GM23338 (cell line): ENCODE results near the gene GNB1L. TPM values are rescaled to one million over a fixed set of nuclear protein-coding genes. Genes with fewer than 3 reads are reported as not detected.

Source experiments
- ATAC-seq: fragments of 200-7000 bp; cut with Tn5 transposase; 3 replicates; pipeline ENCODE4 v1.9.1; 2020
- DNase-seq: peaks from one replicate; pipeline ENCODE4 v3.0.0-alpha.2; 2015; ENCODE audit warnings: low spot score
- H2AFZ ChIP-seq: fragments of 200-600 bp; sonication (generic); 2 replicates; pipeline ENCODE4 v1.8.0; 2016; ENCODE audit warnings: antibody characterized with exemption, mild to moderate bottlenecking, moderate library complexity
- H3F3A ChIP-seq: fragments of 200-600 bp; sonication (generic); replicated peaks from 2 replicates; pipeline ENCODE4 v1.8.0; 2017; ENCODE audit warnings: antibody characterized with exemption, mixed run types, low read depth
- H3K27ac ChIP-seq: fragments of 200-600 bp; sonication (generic); 2 replicates; pipeline ENCODE4 v1.6.1; 2016; ENCODE audit warnings: low read depth
- H3K27me3 ChIP-seq: fragments of 200-600 bp; sonication (generic); 2 replicates; pipeline ENCODE4 v1.8.0; 2016; ENCODE audit warnings: mild to moderate bottlenecking, mixed run types, moderate library complexity; ENCODE audit not compliant: insufficient read depth
- H3K36me3 ChIP-seq: fragments of 200-600 bp; sonication (generic); 2 replicates; pipeline ENCODE4 v1.8.0; 2016; ENCODE audit warnings: mild to moderate bottlenecking; ENCODE audit not compliant: insufficient read depth
- H3K4me1 ChIP-seq: fragments of 200-600 bp; sonication (generic); 2 replicates; pipeline ENCODE4 v1.8.0; 2016; ENCODE audit warnings: mild to moderate bottlenecking, moderate library complexity; ENCODE audit not compliant: insufficient read depth
- H3K4me2 ChIP-seq: fragments of 200-600 bp; sonication (generic); 2 replicates; pipeline ENCODE4 v1.7.1; 2017; ENCODE audit warnings: mixed run types
- H3K4me3 ChIP-seq: fragments of 200-600 bp; sonication (generic); 2 replicates; pipeline ENCODE4 v1.6.1; 2016; ENCODE audit warnings: mixed run types
- H3K79me2 ChIP-seq: fragments of 200-600 bp; sonication (generic); replicated peaks from 2 replicates; pipeline ENCODE4 v1.8.0; 2017; ENCODE audit warnings: mild to moderate bottlenecking; ENCODE audit not compliant: insufficient read depth
- H3K9me2 ChIP-seq: fragments of 200-600 bp; sonication (generic); 2 replicates; pipeline ENCODE4 v1.8.0; 2017; ENCODE audit not compliant: insufficient read depth
- H4K20me1 ChIP-seq: fragments of 200-600 bp; sonication (generic); replicated peaks from 2 replicates; pipeline ENCODE4 v1.8.0; 2017; ENCODE audit warnings: mild to moderate bottlenecking; ENCODE audit not compliant: insufficient read depth
- H3K27ac Mint-ChIP-seq: 2 replicates; pipeline ENCODE4 v1.8.0; 2020; ENCODE audit warnings: inconsistent platforms, mild to moderate bottlenecking, moderate library complexity, mixed read lengths
- H3K27me3 Mint-ChIP-seq: 3 replicates; pipeline ENCODE4 v1.8.0; 2022; ENCODE audit warnings: low read depth, mild to moderate bottlenecking, moderate library complexity, mixed read lengths, inconsistent platforms; ENCODE audit not compliant: insufficient read depth, poor library complexity
- H3K36me3 Mint-ChIP-seq: 3 replicates; pipeline ENCODE4 v1.8.0; 2021; ENCODE audit warnings: low read depth, mild to moderate bottlenecking, inconsistent platforms, moderate library complexity, mixed read lengths
- H3K4me1 Mint-ChIP-seq: 3 replicates; pipeline ENCODE4 v1.8.0; 2020; ENCODE audit warnings: mild to moderate bottlenecking, inconsistent platforms, mixed read lengths
- H3K4me3 Mint-ChIP-seq: 3 replicates; pipeline ENCODE4 v1.8.0; 2021; ENCODE audit warnings: moderate library complexity, mild to moderate bottlenecking, inconsistent platforms, mixed read lengths
- H3K9me3 Mint-ChIP-seq: 3 replicates; pipeline ENCODE4 v1.8.0; 2020; ENCODE audit warnings: moderate library complexity, mild to moderate bottlenecking, inconsistent platforms, mixed read lengths
- CREB1 ChIP-seq: fragments of 250-450 bp; sonication (Bioruptor Pico); IDR thresholded peaks from 2 replicates; pipeline ENCODE4 v1.5.0; 2020; ENCODE audit warnings: low read depth, mild to moderate bottlenecking, moderate library complexity
- EZH2 ChIP-seq: fragments of 200-600 bp; sonication (generic); IDR thresholded peaks from one replicate; pipeline ENCODE4 v1.8.0; 2017; ENCODE audit warnings: antibody characterized with exemption, mild to moderate bottlenecking, low read depth; ENCODE audit not compliant: unreplicated experiment
- EZH2phosphoT487 ChIP-seq: fragments of 200-600 bp; sonication (generic); IDR thresholded peaks from one replicate; pipeline ENCODE4 v1.8.1; 2018; ENCODE audit warnings: antibody characterized with exemption; ENCODE audit not compliant: unreplicated experiment
- JUNB ChIP-seq: IDR thresholded peaks from one replicate; pipeline ENCODE4 v1.6.1; 2016; ENCODE audit warnings: antibody characterized with exemption; ENCODE audit not compliant: unreplicated experiment
- NANOG ChIP-seq: IDR thresholded peaks from 2 replicates; pipeline ENCODE4 v1.6.1; 2016; ENCODE audit warnings: antibody characterized with exemption, borderline replicate concordance
- POLR2AphosphoS5 ChIP-seq: IDR thresholded peaks from 2 replicates; pipeline ENCODE4 v1.6.1; 2016; ENCODE audit warnings: antibody characterized with exemption, low read depth
- STAT1 ChIP-seq: IDR thresholded peaks from one replicate; pipeline ENCODE4 v1.6.1; 2016; ENCODE audit warnings: antibody characterized with exemption; ENCODE audit not compliant: unreplicated experiment
- ZNF114 ChIP-seq: fragments of 250-450 bp; sonication (Bioruptor Pico); IDR thresholded peaks from 2 replicates; pipeline ENCODE4 v1.5.0; 2020; ENCODE audit warnings: mild to moderate bottlenecking, moderate library complexity
- ZNF331 ChIP-seq: fragments of 250-450 bp; sonication (Bioruptor Pico); IDR thresholded peaks from 2 replicates; pipeline ENCODE4 v1.5.0; 2020; ENCODE audit warnings: low read depth, mild to moderate bottlenecking, moderate library complexity
- polyA plus RNA-seq: library from polyadenylated mRNA; unstranded; fragments of >200 nt; fragmentation: Nextera tagmentation; extraction: Ambion mirVana; gene quantifications from 2 replicates; pipeline ENCODE4 v1.2.1, GENCODE V29; 2016
- total RNA-seq: library from RNA; depleted of rRNA; stranded (reverse); fragments of >200 nt; shearing (Covaris generic); gene quantifications from 2 replicates; pipeline ENCODE4 v1.2.3, GENCODE V29; 2014
- TF ChIP-seq, protein P1 (sequence below): fragments of 250-450 bp; sonication (Bioruptor Pico); IDR thresholded peaks from 2 replicates; pipeline ENCODE4 v1.5.0; 2020; ENCODE audit warnings: mild to moderate bottlenecking, moderate library complexity
- TF ChIP-seq, protein P2 (sequence below): IDR thresholded peaks from 2 replicates; pipeline ENCODE4 v1.6.1; 2016; ENCODE audit warnings: antibody characterized with exemption
- TF ChIP-seq, protein P3 (sequence below): IDR thresholded peaks from one replicate; pipeline ENCODE4 v1.6.1; 2018; ENCODE audit warnings: antibody characterized with exemption; ENCODE audit not compliant: unreplicated experiment
- TF ChIP-seq, protein P4 (sequence below), 2 experiments: fragments of 200-600 bp in 1 of 2; sonication (generic) in 1 of 2; conservative IDR thresholded peaks; 2 replicates each; pipeline versions ENCODE4 v1.5.1 to v1.6.1; 2016 to 2017; ENCODE audit warnings: antibody characterized with exemption in 2 of 2, low read depth in 2 of 2, mild to moderate bottlenecking in 2 of 2, moderate library complexity in 1 of 2

The GNB1L gene
- total and polyA plus RNA-seq, 2 experiments from 2014 or later, result 15.2 to 27.8 TPM

DNA sequence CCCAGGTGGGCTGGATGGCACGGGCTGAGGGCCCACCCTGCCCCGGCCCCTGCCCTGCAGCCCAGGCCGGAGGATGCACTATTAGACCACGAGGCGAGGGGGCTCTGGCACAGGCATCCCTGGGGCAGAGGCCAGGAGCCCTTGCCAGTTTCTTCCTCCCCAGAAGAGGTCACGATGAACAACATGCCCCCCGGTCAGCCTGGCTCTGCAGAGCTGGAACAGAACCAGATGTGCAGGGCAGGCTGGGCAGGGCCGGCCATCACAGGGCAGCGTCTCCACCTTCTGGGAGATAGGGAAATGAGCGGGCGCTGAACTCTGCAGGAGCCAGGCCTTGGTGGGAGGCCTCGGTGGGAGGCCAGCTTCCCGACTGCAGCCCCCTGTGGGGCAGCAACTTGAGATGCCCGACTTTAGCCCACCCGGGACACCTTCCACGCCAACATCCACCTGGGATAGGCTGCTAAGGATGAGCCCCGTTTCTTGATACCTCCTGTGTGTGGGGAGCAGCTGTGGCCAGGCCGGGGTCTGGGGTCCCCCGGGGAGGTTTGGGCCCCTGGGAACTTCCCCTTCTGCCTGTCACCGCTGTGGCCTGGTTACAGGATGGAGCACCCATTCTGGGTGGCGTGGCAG lies 21.8 kb upstream of the GNB1L start:
- Mint-ChIP-seq H3K27ac (no peak overlapping the region), H3K27me3 (peaks cover 15% of the 10 kb centered on the region), H3K9me3 (no peaks in the 10 kb centered on the region), H3K4me3 (no peak overlapping the region), H3K36me3 (no peaks in the 10 kb centered on the region), H3K4me1 (peaks cover 22% of the 10 kb centered on the region)
- TF ChIP-seq, protein P1, sequence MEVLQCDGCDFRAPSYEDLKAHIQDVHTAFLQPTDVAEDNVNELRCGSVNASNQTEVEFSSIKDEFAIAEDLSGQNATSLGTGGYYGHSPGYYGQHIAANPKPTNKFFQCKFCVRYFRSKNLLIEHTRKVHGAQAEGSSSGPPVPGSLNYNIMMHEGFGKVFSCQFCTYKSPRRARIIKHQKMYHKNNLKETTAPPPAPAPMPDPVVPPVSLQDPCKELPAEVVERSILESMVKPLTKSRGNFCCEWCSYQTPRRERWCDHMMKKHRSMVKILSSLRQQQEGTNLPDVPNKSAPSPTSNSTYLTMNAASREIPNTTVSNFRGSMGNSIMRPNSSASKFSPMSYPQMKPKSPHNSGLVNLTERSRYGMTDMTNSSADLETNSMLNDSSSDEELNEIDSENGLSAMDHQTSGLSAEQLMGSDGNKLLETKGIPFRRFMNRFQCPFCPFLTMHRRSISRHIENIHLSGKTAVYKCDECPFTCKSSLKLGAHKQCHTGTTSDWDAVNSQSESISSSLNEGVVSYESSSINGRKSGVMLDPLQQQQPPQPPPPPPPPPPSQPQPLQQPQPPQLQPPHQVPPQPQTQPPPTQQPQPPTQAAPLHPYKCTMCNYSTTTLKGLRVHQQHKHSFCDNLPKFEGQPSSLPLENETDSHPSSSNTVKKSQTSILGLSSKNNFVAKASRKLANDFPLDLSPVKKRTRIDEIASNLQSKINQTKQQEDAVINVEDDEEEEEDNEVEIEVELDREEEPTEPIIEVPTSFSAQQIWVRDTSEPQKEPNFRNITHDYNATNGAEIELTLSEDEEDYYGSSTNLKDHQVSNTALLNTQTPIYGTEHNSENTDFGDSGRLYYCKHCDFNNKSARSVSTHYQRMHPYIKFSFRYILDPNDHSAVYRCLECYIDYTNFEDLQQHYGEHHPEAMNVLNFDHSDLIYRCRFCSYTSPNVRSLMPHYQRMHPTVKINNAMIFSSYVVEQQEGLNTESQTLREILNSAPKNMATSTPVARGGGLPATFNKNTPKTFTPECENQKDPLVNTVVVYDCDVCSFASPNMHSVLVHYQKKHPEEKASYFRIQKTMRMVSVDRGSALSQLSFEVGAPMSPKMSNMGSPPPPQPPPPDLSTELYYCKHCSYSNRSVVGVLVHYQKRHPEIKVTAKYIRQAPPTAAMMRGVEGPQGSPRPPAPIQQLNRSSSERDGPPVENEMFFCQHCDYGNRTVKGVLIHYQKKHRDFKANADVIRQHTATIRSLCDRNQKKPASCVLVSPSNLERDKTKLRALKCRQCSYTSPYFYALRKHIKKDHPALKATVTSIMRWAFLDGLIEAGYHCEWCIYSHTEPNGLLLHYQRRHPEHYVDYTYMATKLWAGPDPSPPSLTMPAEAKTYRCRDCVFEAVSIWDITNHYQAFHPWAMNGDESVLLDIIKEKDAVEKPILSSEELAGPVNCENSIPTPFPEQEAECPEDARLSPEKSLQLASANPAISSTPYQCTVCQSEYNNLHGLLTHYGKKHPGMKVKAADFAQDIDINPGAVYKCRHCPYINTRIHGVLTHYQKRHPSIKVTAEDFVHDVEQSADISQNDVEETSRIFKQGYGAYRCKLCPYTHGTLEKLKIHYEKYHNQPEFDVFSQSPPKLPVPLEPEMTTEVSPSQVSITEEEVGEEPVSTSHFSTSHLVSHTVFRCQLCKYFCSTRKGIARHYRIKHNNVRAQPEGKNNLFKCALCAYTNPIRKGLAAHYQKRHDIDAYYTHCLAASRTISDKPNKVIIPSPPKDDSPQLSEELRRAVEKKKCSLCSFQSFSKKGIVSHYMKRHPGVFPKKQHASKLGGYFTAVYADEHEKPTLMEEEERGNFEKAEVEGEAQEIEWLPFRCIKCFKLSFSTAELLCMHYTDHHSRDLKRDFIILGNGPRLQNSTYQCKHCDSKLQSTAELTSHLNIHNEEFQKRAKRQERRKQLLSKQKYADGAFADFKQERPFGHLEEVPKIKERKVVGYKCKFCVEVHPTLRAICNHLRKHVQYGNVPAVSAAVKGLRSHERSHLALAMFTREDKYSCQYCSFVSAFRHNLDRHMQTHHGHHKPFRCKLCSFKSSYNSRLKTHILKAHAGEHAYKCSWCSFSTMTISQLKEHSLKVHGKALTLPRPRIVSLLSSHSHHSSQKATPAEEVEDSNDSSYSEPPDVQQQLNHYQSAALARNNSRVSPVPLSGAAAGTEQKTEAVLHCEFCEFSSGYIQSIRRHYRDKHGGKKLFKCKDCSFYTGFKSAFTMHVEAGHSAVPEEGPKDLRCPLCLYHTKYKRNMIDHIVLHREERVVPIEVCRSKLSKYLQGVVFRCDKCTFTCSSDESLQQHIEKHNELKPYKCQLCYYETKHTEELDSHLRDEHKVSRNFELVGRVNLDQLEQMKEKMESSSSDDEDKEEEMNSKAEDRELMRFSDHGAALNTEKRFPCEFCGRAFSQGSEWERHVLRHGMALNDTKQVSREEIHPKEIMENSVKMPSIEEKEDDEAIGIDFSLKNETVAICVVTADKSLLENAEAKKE (CRISPR knock-in tag), result no peak
- TF ChIP-seq CREB1 (CRISPR knock-in tag) (no peak), EZH2 (no peak), NANOG (no peak), ZNF331 (CRISPR knock-in tag) (no peak), EZH2phosphoT487 (no peak), POLR2AphosphoS5 (no peak), STAT1 (no peak), ZNF114 (no peak), JUNB (no peak)
- TF ChIP-seq, protein P2, sequence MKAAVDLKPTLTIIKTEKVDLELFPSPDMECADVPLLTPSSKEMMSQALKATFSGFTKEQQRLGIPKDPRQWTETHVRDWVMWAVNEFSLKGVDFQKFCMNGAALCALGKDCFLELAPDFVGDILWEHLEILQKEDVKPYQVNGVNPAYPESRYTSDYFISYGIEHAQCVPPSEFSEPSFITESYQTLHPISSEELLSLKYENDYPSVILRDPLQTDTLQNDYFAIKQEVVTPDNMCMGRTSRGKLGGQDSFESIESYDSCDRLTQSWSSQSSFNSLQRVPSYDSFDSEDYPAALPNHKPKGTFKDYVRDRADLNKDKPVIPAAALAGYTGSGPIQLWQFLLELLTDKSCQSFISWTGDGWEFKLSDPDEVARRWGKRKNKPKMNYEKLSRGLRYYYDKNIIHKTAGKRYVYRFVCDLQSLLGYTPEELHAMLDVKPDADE, result no peak
- TF ChIP-seq, protein P3, sequence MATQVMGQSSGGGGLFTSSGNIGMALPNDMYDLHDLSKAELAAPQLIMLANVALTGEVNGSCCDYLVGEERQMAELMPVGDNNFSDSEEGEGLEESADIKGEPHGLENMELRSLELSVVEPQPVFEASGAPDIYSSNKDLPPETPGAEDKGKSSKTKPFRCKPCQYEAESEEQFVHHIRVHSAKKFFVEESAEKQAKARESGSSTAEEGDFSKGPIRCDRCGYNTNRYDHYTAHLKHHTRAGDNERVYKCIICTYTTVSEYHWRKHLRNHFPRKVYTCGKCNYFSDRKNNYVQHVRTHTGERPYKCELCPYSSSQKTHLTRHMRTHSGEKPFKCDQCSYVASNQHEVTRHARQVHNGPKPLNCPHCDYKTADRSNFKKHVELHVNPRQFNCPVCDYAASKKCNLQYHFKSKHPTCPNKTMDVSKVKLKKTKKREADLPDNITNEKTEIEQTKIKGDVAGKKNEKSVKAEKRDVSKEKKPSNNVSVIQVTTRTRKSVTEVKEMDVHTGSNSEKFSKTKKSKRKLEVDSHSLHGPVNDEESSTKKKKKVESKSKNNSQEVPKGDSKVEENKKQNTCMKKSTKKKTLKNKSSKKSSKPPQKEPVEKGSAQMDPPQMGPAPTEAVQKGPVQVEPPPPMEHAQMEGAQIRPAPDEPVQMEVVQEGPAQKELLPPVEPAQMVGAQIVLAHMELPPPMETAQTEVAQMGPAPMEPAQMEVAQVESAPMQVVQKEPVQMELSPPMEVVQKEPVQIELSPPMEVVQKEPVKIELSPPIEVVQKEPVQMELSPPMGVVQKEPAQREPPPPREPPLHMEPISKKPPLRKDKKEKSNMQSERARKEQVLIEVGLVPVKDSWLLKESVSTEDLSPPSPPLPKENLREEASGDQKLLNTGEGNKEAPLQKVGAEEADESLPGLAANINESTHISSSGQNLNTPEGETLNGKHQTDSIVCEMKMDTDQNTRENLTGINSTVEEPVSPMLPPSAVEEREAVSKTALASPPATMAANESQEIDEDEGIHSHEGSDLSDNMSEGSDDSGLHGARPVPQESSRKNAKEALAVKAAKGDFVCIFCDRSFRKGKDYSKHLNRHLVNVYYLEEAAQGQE, result no peak
- TF ChIP-seq, protein P4, sequence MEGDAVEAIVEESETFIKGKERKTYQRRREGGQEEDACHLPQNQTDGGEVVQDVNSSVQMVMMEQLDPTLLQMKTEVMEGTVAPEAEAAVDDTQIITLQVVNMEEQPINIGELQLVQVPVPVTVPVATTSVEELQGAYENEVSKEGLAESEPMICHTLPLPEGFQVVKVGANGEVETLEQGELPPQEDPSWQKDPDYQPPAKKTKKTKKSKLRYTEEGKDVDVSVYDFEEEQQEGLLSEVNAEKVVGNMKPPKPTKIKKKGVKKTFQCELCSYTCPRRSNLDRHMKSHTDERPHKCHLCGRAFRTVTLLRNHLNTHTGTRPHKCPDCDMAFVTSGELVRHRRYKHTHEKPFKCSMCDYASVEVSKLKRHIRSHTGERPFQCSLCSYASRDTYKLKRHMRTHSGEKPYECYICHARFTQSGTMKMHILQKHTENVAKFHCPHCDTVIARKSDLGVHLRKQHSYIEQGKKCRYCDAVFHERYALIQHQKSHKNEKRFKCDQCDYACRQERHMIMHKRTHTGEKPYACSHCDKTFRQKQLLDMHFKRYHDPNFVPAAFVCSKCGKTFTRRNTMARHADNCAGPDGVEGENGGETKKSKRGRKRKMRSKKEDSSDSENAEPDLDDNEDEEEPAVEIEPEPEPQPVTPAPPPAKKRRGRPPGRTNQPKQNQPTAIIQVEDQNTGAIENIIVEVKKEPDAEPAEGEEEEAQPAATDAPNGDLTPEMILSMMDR (conservative IDR thresholded peaks at IDR 0.05; ENCODE audit: low read depth in 2 of 2), result no peak
- Histone ChIP-seq H3F3A (peaks cover 4% of the 10 kb centered on the region; the same call in 1 of the 2 replicates), H3K4me2 (no peak overlapping the region), H3K9me2 (no peaks in the 10 kb centered on the region), H3K27ac (no peak overlapping the region), H2AFZ (no peak overlapping the region), H3K4me1 (peaks cover 8% of the 10 kb centered on the region; the same call in 1 of the 2 replicates), H4K20me1 (no peaks in the 10 kb centered on the region), H3K36me3 (no peaks in the 10 kb centered on the region), H3K27me3 (no peaks in the 10 kb centered on the region), H3K79me2 (no peaks in the 10 kb centered on the region), H3K4me3 (no peak overlapping the region)
- no peak for ATAC-seq
- DNase-seq, result no peak
